NB4 (cell line): ENCODE results near the gene SHISAL1.

ENCODE experiments used
- CTCF ChIP-seq: IDR thresholded peaks from one replicate; pipeline ENCODE4 v1.5.1; 2012; ENCODE audit warnings: low read depth, low read length
- MAX ChIP-seq: IDR thresholded peaks from 2 replicates; pipeline ENCODE4 v1.6.1; 2011; ENCODE audit warnings: low read depth, low read length
- MYC ChIP-seq: IDR thresholded peaks from 2 replicates; pipeline ENCODE4 v1.6.1; 2011; ENCODE audit warnings: low read depth, low read length

- TF ChIP-seq CTCF (no peak), MAX (no peak), MYC (no peak)
These were observed 45.7 kb downstream of the SHISAL1 start for GRCh38 chr22:44266796-44267760.
